HUDEP-2 (cell line): Measurements from ENCODE around the gene RSPO3.
A peak's percentile ranks its signal among the peaks of the same experiment; 100 is the strongest.
"Not testable (repeated sequence)": the region's sequence is repeated elsewhere in the genome, so short reads cannot be mapped to it uniquely, and the experiment has no call there.

Experiments used
- DNase-seq, 76 experiments: peaks; one replicate each; lab custom pipeline; 2025; ENCODE audit not compliant: unreplicated experiment in 76 of 76; lab: John Stamatoyannopoulos, UW

Gene RSPO3, protein sequence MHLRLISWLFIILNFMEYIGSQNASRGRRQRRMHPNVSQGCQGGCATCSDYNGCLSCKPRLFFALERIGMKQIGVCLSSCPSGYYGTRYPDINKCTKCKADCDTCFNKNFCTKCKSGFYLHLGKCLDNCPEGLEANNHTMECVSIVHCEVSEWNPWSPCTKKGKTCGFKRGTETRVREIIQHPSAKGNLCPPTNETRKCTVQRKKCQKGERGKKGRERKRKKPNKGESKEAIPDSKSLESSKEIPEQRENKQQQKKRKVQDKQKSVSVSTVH

DNA sequence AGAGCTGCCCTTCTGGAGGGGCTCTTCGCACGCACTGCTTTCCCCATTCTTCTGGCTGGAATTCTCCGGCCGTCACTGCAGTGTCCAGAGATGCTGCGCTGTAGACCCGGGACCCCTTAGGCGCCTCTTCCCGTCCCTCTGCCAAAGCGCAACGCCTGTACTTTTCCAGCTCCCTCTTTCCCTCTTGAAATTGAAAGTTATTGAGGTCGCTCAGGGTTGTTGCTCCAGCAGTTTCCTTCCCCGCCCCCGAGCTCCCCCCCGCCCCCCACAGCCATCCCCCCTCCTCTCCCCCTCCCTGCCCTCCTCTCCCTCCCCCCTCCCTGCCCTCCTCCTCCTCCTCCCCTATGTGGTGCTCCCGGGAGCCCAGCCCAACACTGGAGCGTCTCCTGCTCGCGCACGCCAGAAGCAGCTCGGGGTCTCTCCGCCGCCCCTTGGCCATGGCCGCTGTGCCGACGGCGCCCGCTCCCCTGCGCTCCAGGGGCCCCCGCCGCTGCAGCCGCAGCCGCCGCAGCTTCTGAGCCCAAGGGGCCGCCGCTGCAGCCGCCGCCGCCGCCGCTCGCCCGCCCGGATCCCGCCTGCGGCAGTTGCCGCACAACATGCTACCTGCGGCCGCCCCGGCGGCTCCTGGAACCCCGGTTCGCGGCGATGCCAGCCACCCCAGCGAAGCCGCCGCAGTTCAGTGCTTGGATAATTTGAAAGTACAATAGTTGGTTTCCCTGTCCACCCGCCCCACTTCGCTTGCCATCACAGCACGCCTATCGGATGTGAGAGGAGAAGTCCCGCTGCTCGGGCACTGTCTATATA, at the start of gene RSPO3:
Gene RSPO3 (plus strand): TSS at position 374 of the 804 bp plus-strand sequence. CDS start 522 bp downstream, outside the sequence.
- peak in 2 of 76 experiments; percentile 4 to 16 for DNase-seq

DNA sequence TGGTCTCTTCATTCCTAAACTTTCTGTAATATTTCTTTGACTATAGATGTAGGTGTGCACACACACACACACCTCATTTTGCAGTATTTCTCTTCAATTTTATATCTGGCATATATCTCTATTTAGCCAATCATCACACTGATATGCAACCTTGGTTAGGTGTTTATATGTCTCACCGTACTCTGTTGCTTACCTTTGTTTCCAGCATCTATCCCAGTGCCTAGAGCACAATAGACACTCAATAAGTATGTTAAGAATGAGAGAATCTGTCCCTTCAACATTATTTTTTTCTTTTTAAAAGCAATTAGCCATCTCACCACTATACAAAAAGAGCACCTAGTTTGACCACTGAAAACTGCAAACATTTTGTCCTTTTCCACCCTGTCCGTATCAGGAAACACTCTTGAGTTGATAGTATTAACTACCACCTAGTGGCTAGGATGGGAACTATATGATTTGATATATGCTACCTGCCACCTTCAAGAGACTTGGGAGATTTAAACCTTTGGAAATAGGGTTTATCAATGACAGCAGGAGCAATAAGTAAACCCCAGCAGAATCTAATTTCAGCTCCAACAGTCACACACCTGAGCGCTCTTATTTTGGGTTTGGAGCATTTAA, 48.7 kb upstream of the RSPO3 start:
- DNase-seq: peak in 17 of 76 experiments; percentile 3 to 38 (median 27)

DNA sequence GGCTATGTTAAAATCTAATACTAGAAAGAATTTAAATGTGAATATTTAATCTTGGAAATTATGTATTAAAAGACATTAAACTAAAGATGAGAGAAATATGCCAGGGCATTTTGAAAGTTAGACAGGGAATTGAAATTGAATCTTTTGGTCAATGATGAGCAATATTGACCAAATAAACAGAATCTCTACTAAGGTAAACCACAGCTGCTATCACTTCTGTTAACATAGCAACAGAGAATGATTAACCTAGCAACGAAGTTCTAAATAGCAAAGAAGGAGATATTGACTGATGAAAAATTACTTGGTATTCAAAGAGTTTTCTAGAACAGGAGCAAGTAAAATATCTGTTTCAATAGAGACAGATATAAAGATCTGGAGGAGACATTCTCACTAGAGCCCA, 45.2 kb upstream of the RSPO3 start:
- no peak for DNase-seq

DNA sequence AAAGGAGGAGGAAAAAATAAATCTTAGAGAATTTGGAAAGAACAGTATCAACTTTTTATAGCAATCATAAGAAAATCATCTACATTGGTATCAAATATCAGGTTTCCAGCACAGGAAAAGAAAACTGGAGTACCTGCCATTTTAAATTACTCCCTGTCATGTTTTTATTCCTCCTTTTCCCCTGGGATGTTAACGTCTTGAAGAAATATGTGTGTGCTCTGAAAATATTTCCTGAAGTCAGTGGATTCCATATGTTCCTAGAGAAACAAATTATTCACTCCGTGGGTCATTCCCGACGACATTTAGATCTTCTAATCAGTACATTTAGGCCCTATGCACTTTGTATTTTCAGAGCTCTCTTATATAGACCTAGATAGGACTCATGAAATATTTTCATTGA, 42.0 kb upstream of the RSPO3 start:
- no peak for DNase-seq

DNA sequence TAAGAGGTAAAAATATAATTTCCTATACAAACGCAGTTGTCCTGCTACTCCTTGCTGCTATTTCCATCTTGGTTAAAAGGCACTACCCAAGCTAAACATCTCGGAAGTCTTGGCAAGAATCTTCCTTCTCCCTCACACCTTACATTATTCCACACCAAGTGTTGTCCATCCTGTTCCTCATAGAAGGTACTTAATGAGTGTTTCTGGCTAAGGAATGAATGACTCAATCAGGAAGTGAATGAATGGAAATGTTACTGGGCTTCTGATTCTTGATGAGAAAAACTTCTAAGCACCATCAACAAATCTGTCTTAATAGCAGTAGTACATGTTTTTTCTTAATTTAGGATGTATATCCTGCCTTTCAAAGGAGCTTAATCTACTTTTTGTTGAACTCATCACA, 40.6 kb upstream of the RSPO3 start:
- DNase-seq: no peak

DNA sequence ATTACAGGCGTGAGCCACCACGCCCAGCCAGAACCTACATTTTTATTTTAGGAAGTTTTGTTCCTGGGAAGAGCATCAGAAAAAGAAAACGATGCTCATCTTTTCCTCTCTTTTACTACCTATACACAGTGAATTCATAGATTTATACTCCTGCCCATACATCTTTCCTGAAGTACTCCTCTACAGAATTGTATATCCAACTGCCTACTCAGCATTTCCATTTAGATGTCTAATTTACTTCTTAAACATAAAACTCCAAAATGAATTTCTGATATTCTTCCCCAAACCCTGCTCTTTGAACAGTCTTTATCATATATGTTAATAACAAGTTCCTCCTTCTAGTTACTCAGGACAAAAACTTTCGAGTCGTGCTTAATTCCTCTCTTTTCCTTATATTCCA, 39.8 kb upstream of the RSPO3 start:
- DNase-seq: no peak

DNA sequence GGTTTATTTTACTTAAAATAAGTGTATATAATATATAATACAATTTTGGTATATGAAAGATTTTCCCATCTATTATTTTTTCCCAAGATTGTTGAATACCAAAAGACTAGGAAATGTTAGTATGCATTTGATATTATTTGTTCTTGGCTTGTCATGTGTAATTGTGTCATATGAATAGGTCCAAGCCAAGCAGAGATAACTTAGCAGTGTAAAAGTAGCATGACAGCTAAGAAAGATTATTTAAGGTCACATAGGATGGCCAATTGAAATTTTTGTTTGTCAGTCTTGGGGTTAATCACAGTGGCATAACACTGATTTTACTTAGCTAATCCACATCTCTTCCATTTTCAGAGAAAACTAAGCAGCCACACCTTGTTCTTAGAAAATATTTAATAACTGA, 38.8 kb upstream of the RSPO3 start:
- DNase-seq: no peak

DNA sequence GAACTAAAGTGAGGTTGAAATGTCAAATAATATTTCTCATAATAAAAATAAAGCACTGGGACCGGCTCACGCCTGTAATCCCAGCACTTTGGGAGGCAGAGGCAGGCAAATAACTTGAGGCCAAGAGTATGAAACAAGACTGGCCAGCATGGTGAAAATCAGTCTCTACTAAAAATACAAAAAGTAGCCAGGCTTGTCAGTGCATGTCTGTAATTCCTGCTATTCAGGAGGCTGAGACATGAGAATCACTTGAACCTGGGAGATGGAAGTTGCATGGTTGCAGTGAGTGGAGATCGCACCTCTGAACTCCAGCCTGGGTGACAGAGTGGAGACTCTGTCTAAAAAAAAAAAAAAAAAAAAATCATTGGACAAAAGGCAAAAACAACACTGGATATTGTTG, 38.4 kb upstream of the RSPO3 start:
- no peak for DNase-seq

DNA sequence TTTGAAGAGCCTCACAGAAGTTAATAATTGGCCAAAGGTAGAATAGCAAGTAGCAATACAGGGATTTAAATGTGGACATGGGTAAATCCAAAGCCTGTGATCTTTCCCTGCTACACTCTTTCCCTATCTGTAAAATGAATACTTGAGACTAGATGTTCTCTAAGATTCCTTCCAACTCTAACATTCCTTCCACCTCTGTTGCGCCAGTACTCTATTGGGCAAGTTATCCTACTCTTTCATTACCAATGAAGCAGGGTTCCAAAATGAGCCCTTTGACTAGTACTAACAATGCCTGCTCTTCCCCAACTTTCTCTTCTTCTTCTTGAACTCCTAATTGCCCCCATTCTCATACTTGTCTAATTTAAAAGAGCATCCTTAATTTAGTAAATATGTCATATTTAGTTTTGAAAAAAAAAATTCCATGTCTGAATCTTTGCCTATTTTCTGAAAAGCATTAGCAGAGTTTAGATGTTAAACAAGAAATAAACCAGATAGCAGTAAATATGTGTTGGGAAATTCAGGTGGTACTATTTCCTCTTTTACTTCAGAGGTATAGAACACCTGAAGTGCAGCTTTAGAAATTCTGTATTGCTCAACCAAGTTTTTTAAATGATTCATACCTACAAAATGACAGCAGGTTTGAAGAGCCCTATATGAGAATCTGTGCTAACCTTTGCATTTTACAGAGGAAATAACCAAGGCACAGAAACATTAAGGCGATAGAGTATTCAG, 35.1 kb upstream of the RSPO3 start:
- no peak for DNase-seq

DNA sequence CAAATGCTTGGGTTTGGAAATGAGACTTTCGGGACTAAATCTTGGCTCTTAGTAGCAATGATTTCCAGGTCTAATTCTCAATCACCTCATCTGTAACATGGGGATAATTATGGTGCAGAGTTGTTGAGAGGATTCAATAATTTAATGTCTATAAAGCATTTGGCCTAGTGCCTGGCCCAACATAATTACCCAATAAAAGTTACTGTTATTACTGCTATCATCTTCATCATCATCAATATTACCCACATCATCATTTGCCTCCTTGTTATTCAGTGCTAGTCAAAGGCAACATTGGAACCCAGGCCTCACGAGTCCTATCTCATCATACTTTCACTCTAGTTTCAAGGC, 34.5 kb upstream of the RSPO3 start:
- DNase-seq: no peak

DNA sequence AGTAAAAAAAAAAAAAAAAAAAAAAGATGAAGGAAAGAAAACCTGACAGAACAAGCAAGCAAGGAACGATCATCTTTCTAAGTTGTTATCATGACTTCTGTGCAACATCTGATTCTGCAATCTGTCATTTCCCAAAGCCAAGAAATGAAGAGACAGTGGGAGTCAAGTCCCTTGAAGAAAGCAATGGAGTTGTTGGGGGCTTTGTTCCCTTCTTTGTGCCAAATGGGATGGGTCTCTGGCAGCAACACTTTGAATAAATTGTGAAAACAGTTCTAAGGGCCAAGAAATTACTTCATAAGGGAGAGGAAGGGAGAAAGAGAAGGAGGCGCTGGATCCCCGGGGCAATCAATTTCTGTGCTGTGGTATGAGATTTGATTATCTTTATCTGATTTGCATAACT, 33.3 kb upstream of the RSPO3 start:
- DNase-seq: no peak

DNA sequence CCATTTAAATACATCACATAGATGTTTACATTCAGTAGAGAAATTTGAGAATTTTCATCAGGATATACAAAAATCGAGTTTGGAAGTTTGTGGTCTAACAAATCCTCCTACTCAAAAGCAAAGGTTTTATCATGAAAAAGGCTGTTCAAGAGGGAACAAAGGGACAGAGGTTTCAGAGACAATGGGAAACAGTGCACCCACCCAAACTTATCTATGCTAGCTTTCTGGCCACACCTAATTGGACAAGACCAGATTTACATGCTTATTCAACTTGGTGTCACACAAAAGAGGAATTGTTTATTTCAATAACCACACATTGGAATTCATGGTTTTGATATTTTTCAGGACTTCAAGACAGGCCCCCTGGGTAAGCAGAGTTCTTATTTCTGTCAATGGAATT, 28.4 kb upstream of the RSPO3 start:
- no peak for DNase-seq

DNA sequence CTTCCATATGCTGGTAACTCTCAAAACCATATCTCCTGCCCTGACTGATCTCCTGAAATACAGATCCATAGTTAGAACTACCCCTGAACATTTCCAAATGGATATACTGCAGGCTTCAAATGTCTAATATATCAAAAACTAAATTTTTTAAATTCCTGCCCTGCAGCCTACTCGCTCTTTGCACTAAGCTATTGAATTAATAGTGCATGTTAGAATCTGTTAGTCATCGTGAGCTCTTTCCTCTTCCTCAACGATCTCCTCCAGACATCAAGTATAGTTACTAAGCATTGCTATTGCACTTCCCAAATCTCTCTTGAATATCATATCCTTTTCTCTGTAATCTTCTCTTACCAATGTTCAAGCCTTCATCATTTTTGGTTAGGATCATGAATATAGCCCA, 26.0 kb upstream of the RSPO3 start:
- no peak for DNase-seq

DNA sequence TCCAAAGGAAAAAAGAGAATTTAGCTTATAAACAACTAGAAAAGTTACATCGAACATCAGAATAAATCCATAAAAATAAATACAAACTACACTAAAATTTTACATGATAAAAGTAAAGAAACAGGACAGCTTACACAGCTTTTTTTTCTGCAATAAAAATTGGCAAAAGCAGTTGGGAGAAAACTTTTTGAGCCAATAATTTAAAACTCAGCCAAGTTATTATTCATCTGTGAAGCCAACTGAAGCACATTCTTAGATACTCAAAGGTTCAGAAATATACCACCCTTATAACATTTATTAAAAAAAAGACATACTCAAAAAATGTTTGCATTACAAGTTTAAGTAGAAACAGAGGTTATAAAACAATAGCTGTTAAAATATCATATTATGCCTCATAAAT, 23.7 kb upstream of the RSPO3 start:
- DNase-seq: no peak

DNA sequence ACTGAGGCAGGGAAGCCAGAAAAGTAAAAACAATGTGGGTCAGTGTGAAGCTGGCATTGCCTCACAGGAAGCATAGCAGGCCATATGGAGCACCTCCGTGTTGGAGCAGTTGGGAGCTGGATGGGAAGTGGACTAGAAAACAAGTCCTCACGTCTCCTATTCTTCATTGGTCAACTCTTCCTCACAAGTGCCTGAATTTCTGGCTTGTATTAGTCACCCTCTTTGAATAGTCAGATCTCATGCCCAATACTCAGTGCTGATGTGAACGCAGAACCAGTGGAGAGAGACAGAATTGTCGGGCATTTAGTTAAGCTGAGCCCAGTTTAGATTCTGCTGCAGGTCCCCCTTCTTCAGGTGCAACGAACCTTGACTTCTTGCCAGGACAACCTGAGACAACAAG, 22.3 kb upstream of the RSPO3 start:
- no peak for DNase-seq

DNA sequence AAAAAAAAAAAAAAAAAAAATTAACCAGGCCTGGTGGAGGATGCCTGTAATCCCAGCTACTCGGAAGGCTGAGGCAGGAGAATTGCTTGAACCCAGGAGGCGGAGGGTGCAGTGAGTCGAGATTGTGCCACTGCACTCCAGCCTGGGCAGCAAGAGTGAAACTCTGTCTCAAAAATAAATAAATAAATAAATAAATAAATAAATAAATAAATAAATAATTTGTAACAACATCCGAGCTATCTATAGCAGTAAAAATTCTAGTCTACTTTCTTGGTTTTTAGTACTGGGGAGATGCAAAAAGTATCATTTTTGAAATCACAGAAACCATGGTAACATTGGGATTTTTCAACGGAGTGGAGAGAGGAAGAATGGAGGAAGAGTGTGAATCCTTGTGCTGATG, 21.0 kb upstream of the RSPO3 start:
- not testable (repeated sequence) for DNase-seq

DNA sequence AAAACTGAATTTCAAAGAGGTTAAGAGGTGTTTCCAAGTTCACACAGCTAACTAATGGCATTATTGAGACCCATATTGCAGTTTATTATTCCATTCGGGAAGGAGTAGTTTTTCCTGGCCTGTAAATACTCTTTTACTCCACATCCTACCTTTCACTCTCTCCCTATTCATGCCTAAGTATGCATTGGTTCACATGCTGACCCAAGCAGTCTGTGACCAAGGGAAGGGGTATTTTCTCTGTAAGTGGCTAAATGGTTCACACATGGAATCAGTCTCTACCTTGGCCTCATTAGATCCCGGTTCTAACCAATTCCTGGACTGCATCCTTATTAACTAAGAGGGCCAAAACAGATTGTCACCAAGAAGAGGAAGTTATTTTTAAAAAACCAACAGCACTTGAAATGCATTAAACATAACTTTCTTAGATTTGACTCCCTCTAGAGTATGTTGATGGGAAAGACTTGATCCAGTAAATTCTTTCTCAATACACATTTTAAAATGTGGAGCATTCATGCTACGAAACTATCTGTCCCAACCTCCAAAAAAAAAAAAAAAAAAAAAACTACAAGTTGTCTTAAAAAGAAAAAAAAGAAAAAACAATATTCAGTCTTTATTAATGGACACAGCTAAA, 17.8 kb upstream of the RSPO3 start:
- peak in 1 of 76 experiments; percentile 16 for DNase-seq

DNA sequence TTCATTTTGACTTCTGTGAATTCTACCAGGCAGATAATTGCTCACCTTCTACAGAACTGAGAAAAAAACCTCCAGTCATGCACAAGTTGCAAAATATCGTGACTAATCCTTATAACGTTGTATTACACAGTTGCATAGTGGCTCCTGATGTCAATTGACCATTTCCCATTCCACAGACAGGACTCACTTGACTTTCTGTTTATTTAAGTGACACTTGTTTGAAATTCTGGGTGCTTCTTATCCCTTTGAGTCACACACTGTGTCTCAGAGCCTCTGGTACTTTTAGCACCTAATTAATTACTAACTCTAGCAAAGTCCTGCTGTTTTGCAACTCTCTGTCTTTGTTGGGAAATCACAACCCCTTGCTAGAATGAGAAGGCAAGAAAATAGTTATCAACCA, 16.2 kb upstream of the RSPO3 start:
- DNase-seq: no peak

DNA sequence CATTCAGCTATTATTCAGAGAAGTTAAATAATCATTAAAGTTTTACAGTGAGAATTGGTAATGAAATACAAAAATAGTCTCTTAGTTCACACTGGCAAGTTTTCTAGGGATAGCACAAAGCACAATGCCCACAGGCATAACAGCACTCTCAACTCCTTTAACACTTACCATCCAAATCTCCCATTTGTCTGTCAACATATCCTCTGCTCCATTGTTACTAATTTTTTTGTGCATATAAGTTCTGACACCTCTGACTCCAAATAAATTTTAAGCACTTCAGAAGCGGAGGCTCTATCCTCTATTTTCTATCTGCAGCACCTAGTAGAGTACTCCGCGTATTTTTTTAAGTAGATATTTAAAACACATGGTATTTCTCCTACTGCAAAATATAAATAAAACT, 15.6 kb upstream of the RSPO3 start:
- DNase-seq: no peak

DNA sequence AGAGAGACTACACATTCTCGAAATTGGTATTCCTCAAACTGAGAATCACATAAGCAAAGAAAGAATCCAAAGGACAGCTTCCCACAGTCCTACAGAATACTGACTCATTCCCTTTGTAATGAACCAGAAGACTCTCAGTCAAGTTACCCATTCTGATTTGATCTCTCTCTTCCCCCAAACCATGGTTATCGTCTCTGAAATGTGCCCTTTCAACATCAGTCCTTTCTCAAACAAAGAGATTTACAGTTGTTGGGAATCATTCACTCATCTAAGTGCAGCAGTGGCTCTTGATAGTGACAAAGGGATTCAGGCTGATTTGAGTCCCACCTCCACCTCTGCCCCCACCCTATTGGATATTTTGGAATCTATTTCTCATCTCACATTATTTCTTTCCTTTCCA, 15.0 kb upstream of the RSPO3 start:
- DNase-seq: no peak

DNA sequence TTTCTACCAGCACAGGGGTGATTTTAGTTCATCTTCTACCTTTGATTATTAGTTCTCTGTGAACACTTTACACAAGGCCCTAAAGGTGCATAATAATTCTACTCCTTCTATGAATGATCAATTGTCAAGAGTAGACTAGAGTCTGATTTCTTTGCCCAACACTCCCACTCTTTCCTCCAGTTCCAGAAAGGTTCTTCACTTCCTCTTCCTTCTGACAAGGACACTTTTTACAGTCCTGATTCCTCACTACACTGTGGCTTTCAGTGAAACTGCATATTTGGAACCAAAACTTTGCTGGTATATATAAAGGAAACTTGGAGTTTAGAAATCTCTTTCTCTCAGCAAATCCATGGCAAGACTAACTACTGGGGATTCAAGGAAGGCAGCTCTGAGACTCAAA, 10.6 kb upstream of the RSPO3 start:
- no peak for DNase-seq
